ENCODE measurements around the gene FOXN4. TPM values are rescaled to one million over a fixed set of nuclear protein-coding genes. Genes with fewer than 3 reads are reported as not detected.

Gene FOXN4
- total and polyA plus RNA-seq, 2 of the 13 experiments (the other 11 are each of a cell fraction or from before 2014, with no cell fraction given): 0.11 TPM; not detected in 1

GRCh38 chr12:109345428-109345827, 36.3 kb upstream of the FOXN4 start:
- TF ChIP-seq CSRNP1 (CRISPR knock-in tag; IDR thresholded peaks at IDR 0.05): no peak
- no peak for TF ChIP-seq NKX3-1 (CRISPR knock-in tag; IDR thresholded peaks at IDR 0.05)
- TF ChIP-seq ZNF367 (CRISPR knock-in tag; IDR thresholded peaks at IDR 0.05; ENCODE audit: borderline replicate concordance): no peak
- TF ChIP-seq TCF12 (IDR thresholded peaks at IDR 0.05): no peak
- TF ChIP-seq TCF12 (CRISPR knock-in tag; IDR thresholded peaks at IDR 0.05): no peak
- no peak for TF ChIP-seq YEATS2 (CRISPR knock-in tag; IDR thresholded peaks at IDR 0.05; ENCODE audit: borderline replicate concordance)
- TF ChIP-seq MATR3 (CRISPR knock-in tag; IDR thresholded peaks at IDR 0.05): no peak
- no peak for TF ChIP-seq FIP1L1 (IDR thresholded peaks at IDR 0.05; ENCODE audit: borderline replicate concordance, insufficient read depth, low read depth, low read length)
- no peak for TF ChIP-seq ZNF713 (CRISPR knock-in tag; IDR thresholded peaks at IDR 0.05)
- no peak for TF ChIP-seq ZNF331 (CRISPR knock-in tag; IDR thresholded peaks at IDR 0.05)
- intact Hi-C loops (cut with micrococcal nuclease; ENCODE audit: unreplicated experiment) (no loop called here), in situ Hi-C loops (cut with HindIII; ENCODE audit: extremely low pct_ligation_motif_present, low pct_unique_long_range_greater_than_20kb) (no loop called here)
- no peaks in the 10 kb centered on the region for H3K27me3 ChIP-seq (ENCODE audit: control insufficient read depth in 1 of 2, insufficient read depth in 2 of 2, low read length in 2 of 2)
- no peak for FAIRE-seq
- H3K4me3 ChIP-seq (replicated peaks in 1 of 3; ENCODE audit: insufficient read depth in 1 of 3, low read depth in 2 of 3, low read length in 3 of 3): no peak overlapping the region
- no peak overlapping the region for H3K4me2 ChIP-seq (ENCODE audit: low read depth, low read length)
- no peaks in the 10 kb centered on the region for H4K20me1 ChIP-seq (ENCODE audit: insufficient read depth, low read length)
- POLR2A ChIA-PET: no interaction called here
- no peak for DNase-seq (ENCODE audit: low spot score)
- no peak overlapping the region for H3K9ac ChIP-seq (ENCODE audit: insufficient read depth, low read depth, low read length)
- H3K9me3 ChIP-seq (ENCODE audit: low read length): no peaks in the 10 kb centered on the region
- CTCF ChIA-PET (ENCODE audit: low intra/inter-chr PET ratio, low total read pairs): no interaction called here
- no peaks in the 10 kb centered on the region for H3K79me2 ChIP-seq (ENCODE audit: insufficient read depth, low read length)
- no TSS peak for BruUV-seq (replicated peaks)
- ATAC-seq: no peak
- H2AFZ ChIP-seq (ENCODE audit: low read length): no peak overlapping the region
- no peak overlapping the region for H3K27ac ChIP-seq (ENCODE audit: extremely low read length, insufficient read depth, low read length)
- 22% methylated on average over 2 of the region's 2 CpGs for WGBS (ENCODE audit: low lambda C conversion rate)
- H3K4me1 ChIP-seq (ENCODE audit: insufficient read depth, low read length): no peaks in the 10 kb centered on the region
- no peaks in the 10 kb centered on the region for H3K36me3 ChIP-seq (replicated peaks in 1 of 2; ENCODE audit: control insufficient read depth in 1 of 2, insufficient read depth in 2 of 2, low read length in 2 of 2)
